SH-SY5Y (cell line): ENCODE results near the gene TEX30.

ENCODE experiments used
- GATA2 ChIP-seq: IDR thresholded peaks from 2 replicates; pipeline ENCODE4 v1.6.1; 2011; ENCODE audit warnings: mild to moderate bottlenecking, low read depth, low read length
- GATA3 ChIP-seq: IDR thresholded peaks from 2 replicates; pipeline ENCODE4 v1.6.1; 2011; ENCODE audit warnings: low read depth, mild to moderate bottlenecking, low read length, moderate library complexity

GRCh38 chr13:102751886-102752285 lies 21.7 kb downstream of the TEX30 start:
- no peak for TF ChIP-seq GATA3
- no peak for TF ChIP-seq GATA2
